Epidermal melanocyte (primary cell): ENCODE results near the gene C19orf44.
"Not testable (repeated sequence)": the region's sequence is repeated elsewhere in the genome, so short reads cannot be mapped to it uniquely, and the experiment has no call there.

ENCODE experiments used
- DNase-seq: peaks from one replicate; pipeline ENCODE4 v3.0.0; 2011; ENCODE audit warnings: low spot score; ENCODE audit not compliant: insufficient read length

C19orf44 gene

DNA sequence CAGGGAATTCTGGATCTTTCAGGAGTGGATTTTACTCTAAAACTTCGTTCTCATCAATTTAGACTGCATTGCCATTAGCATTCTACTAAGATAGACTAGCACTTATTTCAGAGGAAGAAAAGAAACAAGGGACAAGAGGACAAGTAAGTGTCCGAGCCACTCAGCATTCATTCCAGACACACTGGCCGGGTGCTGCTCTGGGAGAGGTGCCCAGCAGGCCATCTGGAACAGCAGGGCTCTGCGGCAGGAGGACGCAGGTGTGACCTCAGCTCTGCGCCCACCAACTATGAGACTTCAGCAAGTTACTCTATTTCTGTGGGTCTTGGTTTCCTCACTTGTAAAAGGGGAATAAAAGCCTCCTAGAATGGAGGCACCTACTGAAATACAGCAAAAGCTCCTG lies 28.6 kb upstream of the C19orf44 start:
- no peak for DNase-seq

DNA sequence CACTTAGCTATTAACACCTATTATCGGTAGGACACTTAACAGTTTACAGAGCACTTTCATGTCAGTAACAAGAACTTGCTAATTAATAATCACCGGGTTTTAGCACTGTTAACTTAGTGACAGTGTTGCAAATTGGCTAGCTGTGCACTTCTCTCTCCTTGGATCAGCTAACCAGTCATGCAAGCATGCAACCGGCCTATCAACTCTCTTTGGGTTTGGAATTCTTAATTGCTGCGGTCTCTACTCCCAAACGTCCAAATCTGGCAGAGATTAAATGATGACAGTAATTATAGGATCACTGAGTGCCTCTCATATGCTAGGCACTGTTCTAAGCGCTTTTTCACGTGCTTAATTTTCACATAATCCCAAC lies 25.7 kb upstream of the C19orf44 start:
- DNase-seq, result no peak

DNA sequence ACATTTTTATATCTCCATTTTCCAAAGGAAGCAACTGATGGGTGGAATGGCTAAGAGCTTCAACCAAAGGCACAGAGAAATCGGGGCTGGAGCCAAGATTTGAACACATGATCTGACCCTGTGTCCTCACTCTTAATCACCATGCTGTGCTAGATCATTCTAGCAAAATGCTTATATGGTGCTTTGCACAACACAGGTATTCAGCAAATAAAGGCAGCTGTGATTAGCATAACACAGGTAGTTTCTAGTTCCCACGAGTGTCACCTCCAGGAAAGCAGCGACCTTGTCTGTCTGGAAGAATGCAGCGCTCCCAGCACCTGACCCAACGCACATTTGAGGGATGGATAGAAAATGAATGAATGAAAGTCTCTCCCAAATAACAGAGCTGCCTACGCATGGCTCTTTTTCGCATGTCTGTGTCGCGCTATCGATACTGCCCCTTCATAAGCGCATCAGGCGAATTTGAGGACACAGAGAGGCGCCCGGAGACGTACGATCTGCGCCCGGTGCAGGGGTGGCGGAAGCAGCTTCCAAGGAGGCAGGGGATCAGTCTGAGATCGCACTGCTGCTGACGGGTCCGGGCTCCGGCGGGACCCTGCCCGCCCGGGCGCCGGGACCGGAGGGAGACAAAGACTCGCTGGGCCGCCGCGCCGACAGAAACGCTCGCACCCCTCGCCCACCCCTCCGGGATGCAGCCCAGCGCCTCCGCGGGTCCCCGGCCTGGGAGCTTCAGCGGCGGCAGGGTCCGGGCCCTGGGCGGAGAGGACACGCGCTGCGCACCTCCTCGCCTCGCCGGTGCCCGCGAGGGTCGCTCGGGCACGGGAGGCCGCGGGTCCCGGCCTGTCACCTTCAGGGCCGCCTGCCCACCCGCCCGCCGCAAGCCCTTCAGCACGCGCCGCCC lies 25.0 kb upstream of the C19orf44 start:
- no peak for DNase-seq

DNA sequence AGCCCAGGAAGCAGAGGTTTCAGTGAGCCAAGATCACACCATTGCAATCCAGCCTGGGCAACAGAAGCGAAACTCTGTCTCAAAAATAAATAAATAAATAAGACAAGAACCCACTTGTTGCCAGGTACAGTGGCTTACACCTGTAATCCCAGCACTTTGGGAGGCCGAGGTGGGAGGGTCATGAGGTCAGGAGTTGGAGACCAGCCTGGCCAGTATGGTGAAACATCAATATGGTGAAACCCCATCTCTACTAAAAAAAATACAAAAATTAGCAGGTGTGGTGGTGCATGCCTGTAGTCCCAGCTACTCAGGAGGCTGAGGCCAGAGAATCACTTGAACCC lies 23.7 kb upstream of the C19orf44 start:
- DNase-seq, result not testable (repeated sequence)

DNA sequence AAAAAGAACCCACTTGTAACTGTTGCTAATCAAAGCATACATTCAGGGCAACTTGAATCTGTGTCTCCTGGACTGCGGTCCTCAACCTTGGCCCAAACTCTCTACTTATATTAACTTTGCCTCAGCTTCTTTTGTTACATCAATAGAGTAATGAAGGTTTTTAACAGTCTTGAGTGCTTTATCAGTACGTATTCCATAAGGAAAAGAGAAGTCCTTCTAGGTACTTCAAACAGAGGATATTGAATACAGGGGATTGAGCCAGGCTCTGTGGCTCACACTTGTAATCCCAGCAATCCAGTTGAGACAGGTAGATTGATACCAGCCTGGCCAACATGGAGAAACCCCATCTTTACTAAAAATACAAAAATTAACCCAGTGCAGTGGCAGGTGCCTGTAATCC lies 23.2 kb upstream of the C19orf44 start:
- no peak for DNase-seq

DNA sequence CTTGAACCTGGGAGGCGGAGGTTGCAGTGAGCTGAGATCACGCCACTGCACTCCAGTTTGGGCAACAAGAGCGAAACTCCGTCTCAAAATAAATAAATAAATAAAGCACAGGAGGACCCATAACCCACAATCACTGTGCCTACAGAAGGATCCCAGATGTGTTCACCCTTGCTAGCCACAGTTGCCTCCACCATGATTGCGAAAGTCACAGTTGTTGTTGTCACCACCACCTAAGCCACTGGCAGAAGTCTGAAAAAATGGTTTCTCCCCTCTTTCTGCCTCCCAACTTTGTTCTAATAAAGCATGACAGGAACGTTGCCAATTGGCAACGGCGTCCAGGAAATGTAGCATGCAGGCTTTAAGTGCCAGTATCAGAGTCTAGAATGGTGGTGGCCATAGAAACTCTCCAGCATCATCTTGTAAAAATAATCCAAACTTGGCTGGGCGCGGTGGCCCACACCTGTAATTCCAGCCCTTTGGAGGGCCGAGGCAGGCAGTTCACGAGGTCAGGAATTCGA lies 22.3 kb upstream of the C19orf44 start:
- no peak for DNase-seq

DNA sequence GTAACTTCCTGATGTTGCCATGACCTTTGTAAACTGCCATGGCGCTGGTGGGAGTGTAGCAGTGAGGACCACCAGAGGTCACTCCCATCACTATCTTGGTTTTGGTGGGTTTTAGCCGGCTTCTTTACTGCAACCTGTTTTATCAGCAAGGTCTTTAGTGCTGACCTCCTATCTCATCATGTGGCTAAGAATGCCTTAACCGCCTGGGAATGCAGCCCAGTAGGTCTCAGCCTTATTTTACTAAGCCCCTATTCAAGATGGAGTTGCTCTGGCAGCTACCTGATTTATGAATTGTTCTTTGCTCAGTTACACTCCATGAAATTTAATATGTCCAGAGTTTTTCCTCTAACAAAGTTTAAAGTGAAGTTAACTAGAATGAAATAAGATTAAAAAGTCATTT lies 19.8 kb upstream of the C19orf44 start:
- no peak for DNase-seq

DNA sequence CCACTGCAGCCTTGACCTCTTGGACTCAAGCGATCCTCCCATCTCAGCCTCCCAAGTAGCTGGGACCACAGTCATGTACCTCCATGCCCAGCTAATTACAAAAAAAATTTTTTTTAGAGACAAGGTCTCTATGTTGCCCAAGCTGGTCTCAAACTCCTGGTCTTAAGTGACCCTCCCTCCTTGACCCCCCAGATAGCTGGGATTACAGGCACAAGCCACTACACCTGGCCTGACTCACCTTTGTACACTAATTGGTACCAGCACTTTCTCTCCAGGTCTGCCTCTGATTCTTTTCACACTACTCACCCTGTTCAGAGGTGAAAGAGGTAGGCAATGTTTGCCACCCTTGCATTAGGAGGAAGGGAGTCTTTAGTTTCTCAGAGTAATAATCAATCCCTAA lies 18.9 kb upstream of the C19orf44 start:
- DNase-seq, result no peak

DNA sequence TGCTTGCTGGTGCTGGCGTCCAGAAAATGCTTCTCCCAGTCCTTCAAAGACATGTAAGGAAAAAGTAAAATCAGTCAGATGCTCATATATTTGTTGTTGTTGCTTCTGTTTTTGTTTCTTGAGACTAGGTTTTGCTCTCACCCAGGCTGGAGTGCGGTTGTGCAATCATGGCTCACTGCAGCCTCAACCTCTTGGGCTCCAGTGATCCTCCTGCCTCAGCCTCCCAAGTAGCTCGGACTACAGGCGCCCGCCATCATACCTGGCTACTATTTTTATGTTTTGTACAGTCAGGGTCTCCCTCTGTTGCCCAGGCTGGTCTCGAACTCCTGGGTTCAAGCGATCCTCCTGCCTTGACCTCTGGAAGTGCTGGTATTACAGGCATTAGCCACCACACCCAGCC lies 13.4 kb upstream of the C19orf44 start:
- DNase-seq, result no peak

DNA sequence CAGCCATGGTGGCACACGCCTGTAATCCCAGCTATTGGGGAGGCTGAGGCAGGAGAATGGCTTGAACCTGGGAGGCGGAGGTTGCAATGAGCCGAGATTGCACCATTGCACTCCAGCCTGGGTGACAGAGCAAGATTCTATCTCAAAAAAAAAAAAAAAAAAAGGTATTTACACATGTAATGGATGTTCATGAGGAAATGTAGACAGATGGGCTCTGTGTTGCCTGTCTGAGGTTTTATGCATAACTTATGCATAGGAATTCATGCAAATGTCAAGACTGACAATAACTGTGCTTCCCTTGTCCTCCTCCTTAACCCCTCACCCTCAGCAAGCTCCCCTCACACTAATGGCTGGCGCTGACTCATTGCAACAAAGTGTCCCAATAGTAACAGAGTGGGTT lies 9.7 kb upstream of the C19orf44 start:
- DNase-seq, result not testable (repeated sequence)

DNA sequence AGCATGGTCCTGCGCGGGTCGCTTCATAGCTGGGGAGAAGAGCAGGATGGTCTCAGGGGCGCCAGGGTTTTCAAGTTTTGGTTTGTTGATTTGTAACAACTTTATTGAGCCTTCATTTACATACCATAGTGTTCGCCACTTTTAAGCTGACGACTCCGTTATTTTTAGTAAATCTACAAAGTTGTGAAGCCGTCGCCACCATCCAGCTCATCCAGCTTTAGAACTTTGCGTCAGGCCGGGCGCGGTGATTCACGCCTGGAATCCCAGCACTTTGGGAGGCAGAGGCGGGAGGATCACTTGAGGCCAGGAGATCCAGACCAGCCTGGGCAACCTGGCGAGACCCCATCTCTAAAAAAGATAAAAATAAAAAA lies 404 bp downstream of the C19orf44 start:
- DNase-seq, result no peak

DNA sequence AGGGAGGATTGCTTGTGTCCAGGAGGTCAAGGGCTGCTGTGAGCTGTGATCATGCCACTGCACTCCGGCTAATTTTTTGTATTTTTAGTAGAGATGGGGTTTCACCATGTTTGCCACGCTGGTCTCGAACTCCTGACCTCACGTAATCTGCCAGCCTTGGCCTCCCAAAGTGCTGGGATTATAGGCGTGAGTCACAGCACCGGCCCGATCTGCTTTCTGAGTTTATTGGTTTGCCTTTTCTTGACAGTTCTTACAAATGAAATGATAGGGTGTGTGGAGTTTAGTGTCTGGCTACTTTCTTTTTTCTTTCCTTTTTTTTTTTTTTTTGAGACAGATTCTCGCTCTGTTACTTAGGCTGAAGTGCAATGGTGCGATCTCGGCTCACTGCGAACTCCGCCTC lies 848 bp downstream of the C19orf44 start:
- DNase-seq, result no peak

DNA sequence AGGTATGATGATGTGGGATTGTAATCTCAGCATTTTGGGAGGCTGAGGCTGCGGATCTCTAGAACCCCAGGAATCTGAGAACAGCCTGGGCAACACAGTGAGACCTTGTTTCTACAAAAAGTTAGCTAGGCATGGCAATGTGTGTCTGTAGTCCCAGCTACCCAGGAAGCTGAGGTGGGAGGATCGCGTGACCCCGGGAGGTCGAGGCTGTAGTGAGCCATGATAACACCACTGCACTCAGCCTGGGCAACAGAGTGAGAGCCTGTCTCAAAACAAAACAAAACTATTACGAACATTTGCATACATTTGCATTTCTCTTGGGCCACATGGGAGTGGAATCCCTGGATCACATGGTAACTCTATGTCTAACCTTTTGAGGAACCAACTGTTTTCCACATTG lies 1.6 kb downstream of the C19orf44 start:
- DNase-seq, result no peak

DNA sequence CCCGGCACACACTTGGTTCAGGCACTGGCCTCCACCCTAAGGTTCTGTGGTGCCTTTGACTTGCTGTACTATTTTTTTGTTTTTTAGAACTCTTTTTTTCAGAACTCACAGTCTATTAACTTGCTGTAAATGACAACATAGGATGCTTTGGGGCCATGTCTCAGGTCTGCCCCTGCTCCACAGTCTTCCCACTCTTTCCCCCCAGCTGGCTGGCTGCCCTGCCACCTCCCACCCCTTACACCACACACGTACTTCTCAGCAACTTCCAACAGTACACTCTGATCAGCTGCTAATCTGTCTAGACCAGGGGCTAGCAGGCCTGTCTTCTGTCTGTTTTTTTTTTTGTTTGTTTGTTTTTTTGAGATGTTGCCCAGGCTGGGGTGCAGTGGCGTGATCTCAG lies 8.1 kb downstream of the C19orf44 start:
- no peak for DNase-seq

DNA sequence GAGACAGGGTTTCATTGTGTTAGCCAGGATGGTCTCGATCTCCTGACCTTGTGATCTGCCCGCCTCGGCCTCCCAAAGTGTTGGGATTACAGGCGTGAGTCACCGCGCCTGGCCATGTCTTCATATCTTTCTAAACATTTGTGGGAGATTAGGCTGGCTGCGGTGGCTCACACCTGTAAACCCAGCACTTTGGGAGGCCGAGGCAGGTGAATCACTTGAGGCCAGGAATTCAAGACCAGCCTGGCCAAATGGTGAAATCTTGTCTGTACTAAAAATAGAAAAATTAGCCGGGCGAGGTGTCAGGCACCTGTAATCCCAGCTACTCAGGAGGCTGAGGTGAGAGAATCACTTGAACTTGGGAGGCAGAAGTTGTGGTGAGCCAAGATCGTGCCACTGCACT lies 10.0 kb downstream of the C19orf44 start:
- DNase-seq, result not testable (repeated sequence)

DNA sequence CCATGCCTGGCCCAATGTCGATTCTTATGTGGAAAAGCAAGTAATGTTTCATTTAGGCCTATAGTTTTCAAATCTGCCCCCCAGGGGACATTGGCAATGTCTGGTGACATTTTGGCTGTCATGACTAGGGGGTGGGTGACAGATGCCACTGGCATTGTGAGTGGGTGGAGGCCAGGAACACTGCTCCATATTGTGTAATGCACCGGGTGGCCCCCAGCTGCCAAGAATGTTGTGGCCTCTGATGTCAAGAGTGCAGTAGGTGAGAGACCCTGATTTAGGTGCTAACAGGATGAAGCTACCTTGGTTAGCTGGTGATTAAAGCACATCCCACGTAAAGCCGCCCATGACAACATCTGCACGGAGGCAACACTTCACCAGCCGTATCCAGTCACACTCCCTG lies 10.8 kb downstream of the C19orf44 start:
- no peak for DNase-seq

DNA sequence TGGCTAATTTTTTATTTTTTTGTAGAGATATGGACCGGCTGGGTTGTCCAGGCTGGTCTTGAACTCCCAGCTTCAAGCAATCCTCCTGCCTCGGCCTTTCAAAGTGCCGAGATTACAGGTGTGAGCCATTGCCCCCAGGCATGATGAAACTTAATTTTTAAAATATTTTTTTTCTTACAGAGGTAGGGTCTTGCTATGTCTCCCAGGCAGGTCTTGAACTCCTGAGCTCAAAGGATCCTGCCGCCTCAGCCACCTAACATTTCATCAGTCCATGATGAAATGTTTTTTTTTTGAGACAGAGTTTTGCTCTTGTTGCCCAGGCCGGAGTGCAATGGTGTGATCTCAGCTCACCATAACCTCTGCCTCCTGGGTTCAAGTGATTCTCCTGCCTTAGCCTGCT lies 12.4 kb downstream of the C19orf44 start:
- DNase-seq, result no peak

DNA sequence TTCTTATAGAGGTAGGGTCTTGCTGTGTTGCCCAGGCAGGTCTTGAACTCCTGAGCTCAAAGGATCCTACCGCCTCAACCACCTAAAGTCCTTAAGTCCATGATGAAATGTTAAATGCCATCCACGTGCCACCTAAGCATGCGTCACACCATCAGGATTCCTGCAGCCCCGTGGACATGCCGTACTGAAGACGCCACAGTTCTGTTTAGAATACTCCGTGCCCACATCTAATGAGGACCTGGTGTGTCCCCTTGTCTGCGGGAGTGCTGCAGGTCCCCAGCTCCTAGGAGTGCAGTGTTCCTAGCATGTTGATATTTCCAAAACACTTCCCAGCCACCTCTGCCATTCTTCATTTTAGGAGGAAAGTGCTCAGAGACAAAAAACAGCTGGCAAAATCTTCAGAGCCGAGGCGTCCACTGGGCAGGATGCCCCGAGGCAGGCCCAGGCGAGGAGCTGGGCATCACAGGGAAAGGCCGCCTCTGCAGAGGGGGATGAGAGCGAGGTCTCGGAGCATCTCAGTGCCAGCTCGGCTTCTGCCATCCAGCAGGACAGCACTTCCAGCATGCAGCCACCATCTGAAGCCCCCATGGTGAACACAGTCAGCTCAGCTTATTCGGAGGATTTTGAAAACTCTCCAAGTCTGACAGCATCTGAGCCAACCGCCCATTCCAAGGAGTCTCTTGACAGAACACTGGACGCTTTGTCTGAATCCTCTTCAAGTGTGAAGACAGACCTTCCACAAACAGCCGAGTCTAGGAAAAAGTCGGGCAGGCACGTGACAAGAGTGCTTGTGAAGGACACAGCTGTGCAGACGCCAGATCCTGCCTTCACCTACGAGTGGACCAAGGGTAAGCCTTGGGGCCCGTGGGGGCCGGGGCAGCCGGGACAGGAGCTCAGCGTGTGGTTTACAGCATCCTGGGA lies 13.2 kb downstream of the C19orf44 start:
- peak; percentile 42 for DNase-seq

DNA sequence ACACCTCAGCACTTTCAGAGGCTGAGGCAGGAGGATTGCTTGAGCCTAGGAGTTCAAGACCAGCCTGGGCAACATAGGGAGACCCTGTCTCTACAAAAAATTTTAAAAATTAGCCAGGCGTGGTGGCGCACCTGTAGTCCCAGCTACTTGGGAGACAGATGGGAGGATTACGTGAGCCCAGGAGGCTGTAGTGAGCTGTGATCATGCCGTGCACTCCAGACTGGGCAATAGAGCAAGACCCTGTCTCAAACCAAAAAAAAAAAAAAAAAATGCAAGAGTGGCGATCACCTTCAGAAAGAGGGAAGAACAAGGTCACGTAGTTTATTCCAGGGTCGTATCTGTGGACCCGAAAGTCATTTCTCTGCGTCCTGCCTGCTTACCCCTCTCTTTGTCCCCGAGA lies 16.4 kb downstream of the C19orf44 start:
- not testable (repeated sequence) for DNase-seq

DNA sequence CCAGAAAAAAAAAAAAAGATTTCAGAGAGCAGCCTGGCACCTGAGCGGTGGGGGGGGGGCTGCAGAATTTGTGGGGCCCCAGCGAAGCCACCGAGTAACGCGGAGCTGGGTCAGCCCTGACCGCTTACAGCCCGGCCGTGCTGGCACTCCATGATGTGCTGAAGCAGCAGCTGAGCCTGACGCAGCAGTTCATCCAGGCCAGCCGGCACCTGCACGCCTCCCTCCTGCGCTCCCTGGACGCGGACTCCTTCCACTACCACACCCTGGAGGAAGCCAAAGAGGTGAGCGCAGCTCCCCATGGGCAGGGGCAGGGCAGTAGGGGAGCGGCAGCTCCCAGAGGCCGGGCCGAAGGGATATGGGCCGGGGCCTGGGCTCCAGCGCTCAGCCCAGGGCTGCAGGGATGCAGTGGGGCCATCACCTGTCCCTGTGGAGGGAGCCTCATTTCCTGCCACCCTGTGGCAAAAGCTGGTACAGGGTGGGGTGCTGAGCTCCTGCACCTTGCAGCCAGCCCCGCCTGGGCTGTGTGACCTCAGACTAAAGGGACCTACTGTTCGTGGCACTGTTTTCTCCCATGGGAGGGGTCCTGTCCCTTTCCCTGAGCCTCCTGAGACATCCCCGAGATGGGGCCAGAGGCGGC lies 18.3 kb downstream of the C19orf44 start:
- no peak for DNase-seq

DNA sequence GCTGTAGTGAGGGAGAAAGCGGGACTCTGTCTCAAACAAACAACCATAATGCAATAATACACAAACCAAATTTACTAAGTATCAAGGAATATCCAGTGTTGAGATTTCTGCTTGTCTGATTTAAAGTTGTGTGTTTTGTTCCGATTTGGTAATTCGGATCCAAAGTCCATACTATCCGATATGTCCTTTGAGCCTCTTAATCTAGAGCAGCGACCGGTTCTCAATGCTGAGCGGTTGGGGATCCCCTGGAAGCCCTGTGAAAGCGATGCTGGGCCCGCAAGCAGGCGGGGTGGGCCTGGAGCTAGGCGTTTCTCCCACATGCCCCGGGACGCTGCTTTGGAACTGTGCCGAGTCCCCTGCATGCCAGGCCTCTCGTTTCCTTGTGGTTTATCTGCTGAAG lies 20.2 kb downstream of the C19orf44 start:
- DNase-seq, result no peak
